HepG2 (cell line): ENCODE results near the gene GIMAP8. TPM values are rescaled to one million over a fixed set of nuclear protein-coding genes. Genes with fewer than 3 reads are reported as not detected.

ENCODE experiments used
- ATAC-seq: fragments of 200-7000 bp; cut with Tn5 transposase; 3 replicates; pipeline ENCODE4 v1.9.1; 2020; ENCODE audit warnings: mild to moderate bottlenecking, moderate library complexity
- BruUV-seq: library from RNA; stranded (reverse); fragments of 400-500 nt; replicated peaks from 2 replicates; lab custom pipeline; 2021; lab: Mats Ljungman, UMichigan
- CTCF ChIA-PET: fragments of 300-600 bp; formaldehyde crosslinking; extraction: SDS; loops from one replicate; lab custom pipeline; 2021; ENCODE audit warnings: low total read pairs, inconsistent platforms, low intra/inter-chr PET ratio; lab: Yijun Ruan, JAX
- POLR2A ChIA-PET: fragments of 350-600 bp; sonication (Branson Sonifier 250); formaldehyde crosslinking; loops from one replicate; lab custom pipeline; 2020; ENCODE audit warnings: antibody characterized with exemption, inconsistent platforms; lab: Yijun Ruan, JAX
- DNase-seq: peaks from one replicate; pipeline ENCODE4 v3.0.0-alpha.2; 2015; ENCODE audit warnings: low spot score
- FAIRE-seq: peaks from 3 replicates; lab custom pipeline; 2011; peaks lifted over from hg19 to GRCh38; lab: Jason Lieb, UNC
- H2AFZ ChIP-seq: one replicate; pipeline ENCODE4 v1.6.1; 2011; ENCODE audit warnings: low read length, inconsistent platforms
- H3K27ac ChIP-seq: fragments of 300-600 bp; 3 replicates; pipeline ENCODE4 v1.8.0; 2011; ENCODE audit warnings: mixed run types, mild to moderate bottlenecking, mixed read lengths, low read length, inconsistent platforms; ENCODE audit not compliant: insufficient read depth; ENCODE audit errors: extremely low read length
- H3K27me3 ChIP-seq, 2 experiments: fragments of 200-600 bp in 1 of 2; 2 replicates in 1 of 2; 3 replicates in 1 of 2; pipeline versions ENCODE4 v1.6.0 to v1.8.0; 2011; ENCODE audit warnings: low read length in 2 of 2, mild to moderate bottlenecking in 2 of 2, moderate library complexity in 2 of 2, inconsistent platforms in 1 of 2; ENCODE audit not compliant: insufficient read depth in 2 of 2, control insufficient read depth in 1 of 2
- H3K36me3 ChIP-seq, 2 experiments: fragments of 200-600 bp in 1 of 2; replicated peaks in 1 of 2; 2 replicates in 1 of 2; 3 replicates in 1 of 2; pipeline versions ENCODE4 v1.5.1 to v1.8.0; 2011; ENCODE audit warnings: low read length in 2 of 2, inconsistent platforms in 1 of 2; ENCODE audit not compliant: insufficient read depth in 2 of 2, control insufficient read depth in 1 of 2
- H3K4me1 ChIP-seq: 2 replicates; pipeline ENCODE4 v1.5.1; 2012; ENCODE audit warnings: low read length, inconsistent platforms; ENCODE audit not compliant: insufficient read depth
- H3K4me2 ChIP-seq: 2 replicates; pipeline ENCODE4 v1.6.0; 2011; ENCODE audit warnings: low read depth, low read length, inconsistent platforms
- H3K4me3 ChIP-seq, 3 experiments: fragments of 200-600 bp in 1 of 3; sonication (generic), shearing (Covaris generic) in 1 of 3; replicated peaks in 1 of 3; 2 replicates each; pipeline ENCODE4 v1.5.1; 2011 to 2016; ENCODE audit warnings: low read length in 3 of 3, inconsistent platforms in 2 of 3, low read depth in 2 of 3, mild to moderate bottlenecking in 2 of 3, control low read depth in 1 of 3, mixed read lengths in 1 of 3; ENCODE audit not compliant: insufficient read depth in 1 of 3
- H3K79me2 ChIP-seq: one replicate; pipeline ENCODE4 v1.6.1; 2011; ENCODE audit warnings: low read length, inconsistent platforms; ENCODE audit not compliant: insufficient read depth
- H3K9ac ChIP-seq: 2 replicates; pipeline ENCODE4 v1.6.0; 2011; ENCODE audit warnings: mild to moderate bottlenecking, low read depth, low read length, inconsistent platforms; ENCODE audit not compliant: insufficient read depth
- H3K9me3 ChIP-seq: 2 replicates; pipeline ENCODE4 v1.5.1; 2012; ENCODE audit warnings: mild to moderate bottlenecking, low read length
- H4K20me1 ChIP-seq: 2 replicates; pipeline ENCODE4 v1.6.0; 2011; ENCODE audit warnings: inconsistent platforms, mild to moderate bottlenecking, low read length, moderate library complexity; ENCODE audit not compliant: insufficient read depth
- ATF4 ChIP-seq, 2 experiments: fragments of 450-650 bp in 1 of 2; sonication (generic) in 1 of 2; formaldehyde crosslinking; IDR thresholded peaks; 2 replicates each; pipeline versions ENCODE4 v1.5.0 to v1.8.0; 2020 to 2022; ENCODE audit warnings: mild to moderate bottlenecking in 1 of 2, missing genetic modification reagents in 1 of 2
- FOSL1 ChIP-seq: sonication (generic); formaldehyde crosslinking; IDR thresholded peaks from 2 replicates; pipeline ENCODE4 v1.9.0; 2021; ENCODE audit warnings: missing genetic modification reagents, borderline replicate concordance
- HDAC1 ChIP-seq: sonication (generic); formaldehyde crosslinking; IDR thresholded peaks from 2 replicates; pipeline ENCODE4 v1.5.1; 2020; ENCODE audit warnings: mild to moderate bottlenecking, missing genetic modification reagents
- PCBP1 ChIP-seq: fragments of 200-400 bp; formaldehyde crosslinking; IDR thresholded peaks from 2 replicates; pipeline ENCODE4 v1.6.1; 2017; ENCODE audit warnings: mild to moderate bottlenecking, low read depth, low read length, borderline replicate concordance
- RELA ChIP-seq: sonication (generic); formaldehyde crosslinking; IDR thresholded peaks from 2 replicates; pipeline ENCODE4 v1.4.0; 2020; ENCODE audit warnings: missing genetic modification reagents
- ZNF431 ChIP-seq: sonication (generic); formaldehyde crosslinking; IDR thresholded peaks from 2 replicates; pipeline ENCODE4 v1.9.0; 2022; ENCODE audit warnings: missing genetic modification reagents, low read depth, mild to moderate bottlenecking, borderline replicate concordance
- WGBS: methylation state at CpG from one replicate; pipeline ENCODE4 v1.1.6; 2017; ENCODE audit warnings: low lambda C conversion rate; 5-methylcytosine and 5-hydroxymethylcytosine counted together
- in situ Hi-C: cut with HindIII; loops from 2 replicates; pipeline ENCODE4 v1.10.0; 2017; ENCODE audit warnings: low pct_unique_long_range_greater_than_20kb; ENCODE audit not compliant: extremely low pct_ligation_motif_present
- intact Hi-C: fragments of 100-400 bp; cut with micrococcal nuclease; formaldehyde crosslinking; loops from one replicate; pipeline ENCODE4 v1.10.0; 2022; ENCODE audit not compliant: unreplicated experiment
- polyA plus RNA-seq, 8 experiments: library from polyadenylated mRNA; depleted of rRNA in 3 of 8; stranded (reverse) in 7 of 8; unstranded in 1 of 8; fragments of >200 nt; fragmentation: Illumina TruSeq in 4 of 8; extraction: Trizol in 4 of 8; gene quantifications; 2 replicates each; pipeline versions ENCODE4 v1.2.1 to v1.2.3, GENCODE V29; 2011 to 2016; ENCODE audit warnings: low read depth in 4 of 8, missing spikeins in 1 of 8, mixed read lengths in 1 of 8; ENCODE audit not compliant: insufficient read depth in 1 of 8
- total RNA-seq, 5 experiments: library from RNA; depleted of rRNA; stranded (reverse); fragments of >200 nt; fragmentation: Illumina TruSeq; extraction: Trizol; gene quantifications; 2 replicates each; pipeline ENCODE4 v1.2.3, GENCODE V29; 2016; ENCODE audit warnings: low read depth in 1 of 5
- TF ChIP-seq, protein P1 (sequence below): sonication (generic); formaldehyde crosslinking; IDR thresholded peaks from 2 replicates; pipeline ENCODE4 v1.4.0; 2020; ENCODE audit warnings: mild to moderate bottlenecking, missing genetic modification reagents
- TF ChIP-seq, protein P2 (sequence below): sonication (generic); formaldehyde crosslinking; IDR thresholded peaks from 2 replicates; pipeline ENCODE4 v1.9.0; 2021; ENCODE audit warnings: missing genetic modification reagents, borderline replicate concordance

The GIMAP8 gene
- total and polyA plus RNA-seq, 2 of the 13 experiments (the other 11 are each of a cell fraction or from before 2014, with no cell fraction given) = not detected

- TF ChIP-seq, protein P1, sequence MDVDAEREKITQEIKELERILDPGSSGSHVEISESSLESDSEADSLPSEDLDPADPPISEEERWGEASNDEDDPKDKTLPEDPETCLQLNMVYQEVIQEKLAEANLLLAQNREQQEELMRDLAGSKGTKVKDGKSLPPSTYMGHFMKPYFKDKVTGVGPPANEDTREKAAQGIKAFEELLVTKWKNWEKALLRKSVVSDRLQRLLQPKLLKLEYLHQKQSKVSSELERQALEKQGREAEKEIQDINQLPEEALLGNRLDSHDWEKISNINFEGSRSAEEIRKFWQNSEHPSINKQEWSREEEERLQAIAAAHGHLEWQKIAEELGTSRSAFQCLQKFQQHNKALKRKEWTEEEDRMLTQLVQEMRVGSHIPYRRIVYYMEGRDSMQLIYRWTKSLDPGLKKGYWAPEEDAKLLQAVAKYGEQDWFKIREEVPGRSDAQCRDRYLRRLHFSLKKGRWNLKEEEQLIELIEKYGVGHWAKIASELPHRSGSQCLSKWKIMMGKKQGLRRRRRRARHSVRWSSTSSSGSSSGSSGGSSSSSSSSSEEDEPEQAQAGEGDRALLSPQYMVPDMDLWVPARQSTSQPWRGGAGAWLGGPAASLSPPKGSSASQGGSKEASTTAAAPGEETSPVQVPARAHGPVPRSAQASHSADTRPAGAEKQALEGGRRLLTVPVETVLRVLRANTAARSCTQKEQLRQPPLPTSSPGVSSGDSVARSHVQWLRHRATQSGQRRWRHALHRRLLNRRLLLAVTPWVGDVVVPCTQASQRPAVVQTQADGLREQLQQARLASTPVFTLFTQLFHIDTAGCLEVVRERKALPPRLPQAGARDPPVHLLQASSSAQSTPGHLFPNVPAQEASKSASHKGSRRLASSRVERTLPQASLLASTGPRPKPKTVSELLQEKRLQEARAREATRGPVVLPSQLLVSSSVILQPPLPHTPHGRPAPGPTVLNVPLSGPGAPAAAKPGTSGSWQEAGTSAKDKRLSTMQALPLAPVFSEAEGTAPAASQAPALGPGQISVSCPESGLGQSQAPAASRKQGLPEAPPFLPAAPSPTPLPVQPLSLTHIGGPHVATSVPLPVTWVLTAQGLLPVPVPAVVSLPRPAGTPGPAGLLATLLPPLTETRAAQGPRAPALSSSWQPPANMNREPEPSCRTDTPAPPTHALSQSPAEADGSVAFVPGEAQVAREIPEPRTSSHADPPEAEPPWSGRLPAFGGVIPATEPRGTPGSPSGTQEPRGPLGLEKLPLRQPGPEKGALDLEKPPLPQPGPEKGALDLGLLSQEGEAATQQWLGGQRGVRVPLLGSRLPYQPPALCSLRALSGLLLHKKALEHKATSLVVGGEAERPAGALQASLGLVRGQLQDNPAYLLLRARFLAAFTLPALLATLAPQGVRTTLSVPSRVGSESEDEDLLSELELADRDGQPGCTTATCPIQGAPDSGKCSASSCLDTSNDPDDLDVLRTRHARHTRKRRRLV (CRISPR knock-in tag) = no peak
- TF ChIP-seq PCBP1 = no peak
- TF ChIP-seq, all 625 proteins: peak for 0
Measured at GRCh38 chr7:150412016-150412415, 38.4 kb upstream of the GIMAP8 start (continued).

- 0 out of 2 replicates have a peak, but pooled peaks cover 2% of the 10 kb centered on the region for H4K20me1 ChIP-seq
- 87% methylated on average over 26 of the region's 37 CpGs for WGBS
- no peak for ATAC-seq
- ChIA-PET POLR2A (interaction anchor here (1.3 kb wide), 1 partner anchor 24 kb away, joined by 3 read pairs; no protein-coding TSS in a partner anchor), CTCF (no interaction called here)
- H3K36me3 ChIP-seq = no peaks in the 10 kb centered on the region
- DNase-seq = no peak
- no peaks in the 10 kb centered on the region for H3K9me3 ChIP-seq
- H3K4me1 ChIP-seq = peaks cover 40% of the 10 kb centered on the region
- H2AFZ ChIP-seq = no peak overlapping the region
- no peak overlapping the region for H3K4me2 ChIP-seq
- no peaks in the 10 kb centered on the region for H3K27me3 ChIP-seq
- no peak for FAIRE-seq
- in situ Hi-C loops = no loop called here
- H3K4me3 ChIP-seq = no peak overlapping the region
- no peaks in the 10 kb centered on the region for H3K79me2 ChIP-seq
- BruUV-seq = no TSS peak
- no peak overlapping the region for H3K27ac ChIP-seq
- intact Hi-C loops = no loop called here
- no peak overlapping the region for H3K9ac ChIP-seq
- TF ChIP-seq, protein P2, sequence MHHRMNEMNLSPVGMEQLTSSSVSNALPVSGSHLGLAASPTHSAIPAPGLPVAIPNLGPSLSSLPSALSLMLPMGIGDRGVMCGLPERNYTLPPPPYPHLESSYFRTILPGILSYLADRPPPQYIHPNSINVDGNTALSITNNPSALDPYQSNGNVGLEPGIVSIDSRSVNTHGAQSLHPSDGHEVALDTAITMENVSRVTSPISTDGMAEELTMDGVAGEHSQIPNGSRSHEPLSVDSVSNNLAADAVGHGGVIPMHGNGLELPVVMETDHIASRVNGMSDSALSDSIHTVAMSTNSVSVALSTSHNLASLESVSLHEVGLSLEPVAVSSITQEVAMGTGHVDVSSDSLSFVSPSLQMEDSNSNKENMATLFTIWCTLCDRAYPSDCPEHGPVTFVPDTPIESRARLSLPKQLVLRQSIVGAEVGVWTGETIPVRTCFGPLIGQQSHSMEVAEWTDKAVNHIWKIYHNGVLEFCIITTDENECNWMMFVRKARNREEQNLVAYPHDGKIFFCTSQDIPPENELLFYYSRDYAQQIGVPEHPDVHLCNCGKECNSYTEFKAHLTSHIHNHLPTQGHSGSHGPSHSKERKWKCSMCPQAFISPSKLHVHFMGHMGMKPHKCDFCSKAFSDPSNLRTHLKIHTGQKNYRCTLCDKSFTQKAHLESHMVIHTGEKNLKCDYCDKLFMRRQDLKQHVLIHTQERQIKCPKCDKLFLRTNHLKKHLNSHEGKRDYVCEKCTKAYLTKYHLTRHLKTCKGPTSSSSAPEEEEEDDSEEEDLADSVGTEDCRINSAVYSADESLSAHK (CRISPR knock-in tag) = no peak
- no peak for TF ChIP-seq FOSL1 (CRISPR knock-in tag)
- no peak for TF ChIP-seq HDAC1 (CRISPR knock-in tag)
- no peak for TF ChIP-seq ZNF431
- TF ChIP-seq ATF4 (CRISPR knock-in tag; IDR thresholded peaks at IDR 0.05) = no peak
- TF ChIP-seq RELA (CRISPR knock-in tag) = no peak
Measured at GRCh38 chr7:150412518-150413488, 37.6 kb upstream of the GIMAP8 start.
